HCT116 (cell line): Measurements from ENCODE around the gene GRM8.

ENCODE experiments used
- CTCF ChIP-seq, 3 experiments: fragments of 200-600 bp in 1 of 3; sonication (generic) in 1 of 3; IDR thresholded peaks in 2 of 3; conservative IDR thresholded peaks in 1 of 3; 2 replicates each; pipeline ENCODE4 v1.5.1; 2012 to 2017; ENCODE audit warnings: low read depth in 2 of 3, low read length in 2 of 3, antibody characterized with exemption in 1 of 3, borderline replicate concordance in 1 of 3, control low read depth in 1 of 3, mild to moderate bottlenecking in 1 of 3, mixed read lengths in 1 of 3, mixed run types in 1 of 3, moderate library complexity in 1 of 3; ENCODE audit not compliant: insufficient read depth in 1 of 3
- POLR2A ChIP-seq: IDR thresholded peaks from 2 replicates; pipeline ENCODE4 v1.7.0; 2011; ENCODE audit warnings: borderline replicate concordance; ENCODE audit not compliant: insufficient read depth, insufficient read length; ENCODE audit errors: extremely low read depth
- POLR2AphosphoS5 ChIP-seq: IDR thresholded peaks from 2 replicates; pipeline ENCODE4 v1.6.1; 2011; ENCODE audit warnings: mild to moderate bottlenecking, low read depth, low read length, moderate library complexity
- RAD21 ChIP-seq: IDR thresholded peaks from 2 replicates; pipeline ENCODE4 v1.6.1; 2012; ENCODE audit warnings: low read depth, mild to moderate bottlenecking
- SIN3A ChIP-seq: IDR thresholded peaks from 2 replicates; pipeline ENCODE4 v1.6.1; 2012; ENCODE audit warnings: low read depth
- ZFX ChIP-seq: fragments of 450-650 bp; IDR thresholded peaks from 2 replicates; pipeline ENCODE4 v1.6.1; 2017

GRCh38 chr7:127047521-127047920, 205.2 kb downstream of the GRM8 start:
- TF ChIP-seq POLR2AphosphoS5, result no peak
- TF ChIP-seq CTCF (IDR thresholded peaks at IDR 0.05 in 2 of 3, conservative IDR thresholded peaks at IDR 0.05 in 1 of 3; ENCODE audit: borderline replicate concordance in 1 of 3, insufficient read depth in 1 of 3, low read depth in 2 of 3, low read length in 2 of 3), result no peak
- no peak for TF ChIP-seq RAD21
- no peak for TF ChIP-seq POLR2A
- TF ChIP-seq SIN3A, result no peak
- TF ChIP-seq ZFX, result no peak
